GM12865 (cell line): ENCODE measurements around the gene ATRNL1.

Experiments
- DNase-seq: peaks from one replicate; pipeline ENCODE4 v3.0.0; 2010; ENCODE audit warnings: low read depth
- H3K4me3 ChIP-seq: 2 replicates; pipeline ENCODE4 v1.5.1; 2011; ENCODE audit warnings: mild to moderate bottlenecking, low read depth, low read length, control low read depth
- CTCF ChIP-seq: IDR thresholded peaks from 2 replicates; pipeline ENCODE4 v1.5.1; 2011; ENCODE audit warnings: low read length, control low read depth, low read depth, inconsistent platforms; ENCODE audit not compliant: insufficient read depth; ENCODE audit errors: missing control alignments

The ATRNL1 gene

GRCh38 chr10:115084277-115084850 is 8.8 kb upstream of the ATRNL1 start:
- no peak for TF ChIP-seq CTCF
- H3K4me3 ChIP-seq: no peak overlapping the region
- no peak for DNase-seq

GRCh38 chr10:115091161-115091560 is 2.0 kb upstream of the ATRNL1 start:
- no peak for TF ChIP-seq CTCF
- DNase-seq: no peak
- H3K4me3 ChIP-seq: no peak overlapping the region

GRCh38 chr10:115092258-115092554 is 959 bp upstream of the ATRNL1 start:
- peak overlapping the region; percentile 55 for H3K4me3 ChIP-seq
- DNase-seq: no peak
- TF ChIP-seq CTCF: no peak

- DNase-seq: peak; percentile 39
- peak overlapping the region; percentile 55 for H3K4me3 ChIP-seq
- no peak for TF ChIP-seq CTCF
Measured at GRCh38 chr10:115092555-115093285, 445 bp upstream of the ATRNL1 start.

- peak overlapping the region; percentile 55 for H3K4me3 ChIP-seq
- TF ChIP-seq CTCF: peak; percentile 27
- DNase-seq: peak; percentile 14
Measured at GRCh38 chr10:115093776-115094408, 727 bp downstream of the ATRNL1 start.

GRCh38 chr10:115094416-115095140 is 1.4 kb downstream of the ATRNL1 start:
- no peak overlapping the region for H3K4me3 ChIP-seq
- no peak for DNase-seq
- TF ChIP-seq CTCF: no peak
